GM12864 (cell line): Measurements from ENCODE around the gene CLIC4.
"Not testable (repeated sequence)": the region's sequence is repeated elsewhere in the genome, so short reads cannot be mapped to it uniquely, and the experiment has no call there.

Source experiments
- DNase-seq: peaks from one replicate; pipeline ENCODE4 v3.0.0-alpha.2; 2011; ENCODE audit warnings: low read depth
- H3K4me3 ChIP-seq: 2 replicates; pipeline ENCODE4 v1.5.1; 2011; ENCODE audit warnings: mild to moderate bottlenecking, low read depth, low read length, control low read depth
- CTCF ChIP-seq: IDR thresholded peaks from 2 replicates; pipeline ENCODE4 v1.5.1; 2011; ENCODE audit warnings: low read depth, mild to moderate bottlenecking, moderate library complexity, low read length, control low read depth, inconsistent platforms; ENCODE audit errors: missing control alignments

The CLIC4 gene

GRCh38 chr1:24770881-24771280, 25.6 kb downstream of the CLIC4 start:
- no peak overlapping the region for H3K4me3 ChIP-seq
- no peak for DNase-seq
- TF ChIP-seq CTCF: no peak

- DNase-seq: no peak
- H3K4me3 ChIP-seq: no peak overlapping the region
- no peak for TF ChIP-seq CTCF
Measured at GRCh38 chr1:24771574-24771973, 26.3 kb downstream of the CLIC4 start.

- TF ChIP-seq CTCF: no peak
- no peak overlapping the region for H3K4me3 ChIP-seq
- no peak for DNase-seq
Measured at GRCh38 chr1:24773618-24774017, 28.4 kb downstream of the CLIC4 start.

GRCh38 chr1:24775348-24775747, 30.1 kb downstream of the CLIC4 start:
- no peak for DNase-seq
- no peak for TF ChIP-seq CTCF
- no peak overlapping the region for H3K4me3 ChIP-seq

- DNase-seq: no peak
- no peak for TF ChIP-seq CTCF
- no peak overlapping the region for H3K4me3 ChIP-seq
Measured at GRCh38 chr1:24775916-24776315, 30.7 kb downstream of the CLIC4 start.

GRCh38 chr1:24776821-24777220, 31.6 kb downstream of the CLIC4 start:
- no peak for DNase-seq
- TF ChIP-seq CTCF: no peak
- no peak overlapping the region for H3K4me3 ChIP-seq

- DNase-seq: no peak
- no peak overlapping the region for H3K4me3 ChIP-seq
- TF ChIP-seq CTCF: no peak
Measured at GRCh38 chr1:24778141-24778540, 32.9 kb downstream of the CLIC4 start.

- not testable (repeated sequence) for DNase-seq, H3K4me3 ChIP-seq
Measured at GRCh38 chr1:24779199-24779598, 34.0 kb downstream of the CLIC4 start.
